ENCODE results near the gene ANGPTL3.
"Not testable (repeated sequence)": the region's sequence is repeated elsewhere in the genome, so short reads cannot be mapped to it uniquely, and the experiment has no call there.

ANGPTL3 gene, protein sequence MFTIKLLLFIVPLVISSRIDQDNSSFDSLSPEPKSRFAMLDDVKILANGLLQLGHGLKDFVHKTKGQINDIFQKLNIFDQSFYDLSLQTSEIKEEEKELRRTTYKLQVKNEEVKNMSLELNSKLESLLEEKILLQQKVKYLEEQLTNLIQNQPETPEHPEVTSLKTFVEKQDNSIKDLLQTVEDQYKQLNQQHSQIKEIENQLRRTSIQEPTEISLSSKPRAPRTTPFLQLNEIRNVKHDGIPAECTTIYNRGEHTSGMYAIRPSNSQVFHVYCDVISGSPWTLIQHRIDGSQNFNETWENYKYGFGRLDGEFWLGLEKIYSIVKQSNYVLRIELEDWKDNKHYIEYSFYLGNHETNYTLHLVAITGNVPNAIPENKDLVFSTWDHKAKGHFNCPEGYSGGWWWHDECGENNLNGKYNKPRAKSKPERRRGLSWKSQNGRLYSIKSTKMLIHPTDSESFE

DNA sequence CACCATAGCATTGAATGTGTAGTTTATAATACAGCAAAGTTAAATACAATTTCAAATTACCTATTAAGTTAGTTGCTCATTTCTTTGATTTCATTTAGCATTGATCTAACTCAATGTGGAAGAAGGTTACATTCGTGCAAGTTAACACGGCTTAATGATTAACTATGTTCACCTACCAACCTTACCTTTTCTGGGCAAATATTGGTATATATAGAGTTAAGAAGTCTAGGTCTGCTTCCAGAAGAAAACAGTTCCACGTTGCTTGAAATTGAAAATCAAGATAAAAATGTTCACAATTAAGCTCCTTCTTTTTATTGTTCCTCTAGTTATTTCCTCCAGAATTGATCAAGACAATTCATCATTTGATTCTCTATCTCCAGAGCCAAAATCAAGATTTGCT, at the start of gene ANGPTL3:
Gene ANGPTL3 (plus strand): TSS at position 240 of the 400 bp plus-strand sequence. CDS start 47 bp downstream, at position 287.
- Histone ChIP-seq H3K9me3 (ENCODE audit: low read length) (no peaks in the 10 kb centered on the region), H3K4me1 (ENCODE audit: insufficient read depth, low read length) (no peaks in the 10 kb centered on the region), H3K36me3 (ENCODE audit: insufficient read depth, low read length) (peaks cover 6% of the 10 kb centered on the region), H3K27me3 (ENCODE audit: insufficient read depth, low read length) (no peaks in the 10 kb centered on the region), H2AFZ (ENCODE audit: low read depth, low read length) (no peak within 1 kb of the TSS), H3K4me3 (ENCODE audit: low read length) (no peak within 1 kb of the TSS)

DNA sequence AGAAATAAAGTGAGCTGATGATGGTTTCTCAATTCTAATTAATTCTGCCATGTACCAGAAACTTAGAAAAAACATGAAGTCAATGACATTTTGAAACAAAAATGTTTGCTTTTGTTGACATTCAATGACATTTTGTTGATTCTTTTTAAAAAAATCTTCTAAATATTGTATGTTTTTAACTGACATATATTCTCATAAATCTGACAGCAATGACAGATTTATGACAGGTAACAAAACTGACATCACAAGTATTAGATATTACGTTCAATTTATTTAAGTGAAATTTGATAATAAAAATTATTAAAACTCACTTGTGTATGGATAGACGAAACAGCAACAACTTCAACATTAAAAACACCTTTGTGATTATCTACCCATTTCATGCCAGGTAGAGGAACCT, 36.0 kb upstream of the ANGPTL3 start:
- Histone ChIP-seq H2AFZ (ENCODE audit: low read depth, low read length) (no peak overlapping the region), H3K9me3 (ENCODE audit: low read length) (no peaks in the 10 kb centered on the region), H3K4me3 (ENCODE audit: low read length) (no peak overlapping the region), H3K27me3 (ENCODE audit: insufficient read depth, low read length) (no peaks in the 10 kb centered on the region), H3K4me1 (ENCODE audit: insufficient read depth, low read length) (no peaks in the 10 kb centered on the region), H3K36me3 (ENCODE audit: insufficient read depth, low read length) (peaks cover 38% of the 10 kb centered on the region)

DNA sequence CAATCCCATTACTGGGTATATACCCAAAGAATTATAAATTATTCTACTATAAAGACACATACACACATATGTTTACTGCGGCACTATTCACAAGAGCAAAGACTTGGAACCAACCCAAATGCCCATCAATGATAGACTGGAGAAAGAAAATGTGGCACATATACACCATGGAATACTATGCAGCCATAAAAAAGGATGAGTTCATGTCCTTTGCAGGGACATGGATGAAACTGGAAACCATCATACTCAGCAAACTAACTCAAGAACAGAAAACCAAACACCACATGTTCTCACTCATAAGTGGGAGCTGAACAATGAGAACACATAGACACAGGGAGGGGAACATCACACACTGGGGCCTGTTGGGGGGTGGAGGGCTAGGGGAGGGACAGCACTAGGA, 30.1 kb upstream of the ANGPTL3 start:
- H3K4me1 ChIP-seq (ENCODE audit: insufficient read depth, low read length); H2AFZ ChIP-seq (ENCODE audit: low read depth, low read length); H3K4me3 ChIP-seq (ENCODE audit: low read length); H3K36me3 ChIP-seq (ENCODE audit: insufficient read depth, low read length); H3K9me3 ChIP-seq (ENCODE audit: low read length); H3K27me3 ChIP-seq (ENCODE audit: insufficient read depth, low read length): not testable (repeated sequence)

DNA sequence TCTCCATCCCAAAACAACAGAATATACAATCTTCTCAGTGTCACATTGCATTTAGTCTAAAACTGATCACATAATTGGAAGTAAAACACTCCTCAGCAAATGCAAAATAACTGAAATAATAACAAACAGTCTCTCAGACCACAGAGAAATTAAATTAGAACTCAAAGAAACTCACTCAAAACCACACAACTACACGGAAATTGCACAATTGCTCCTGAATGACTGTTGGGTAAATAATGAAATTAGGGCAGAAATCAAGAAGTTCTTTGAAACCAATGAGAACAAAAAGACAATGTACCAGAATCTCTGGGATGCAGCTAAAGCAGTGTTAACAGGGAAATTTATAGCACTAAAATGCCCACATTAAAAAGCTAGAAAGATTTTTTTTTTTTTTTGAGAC, 29.4 kb upstream of the ANGPTL3 start:
- H3K36me3 ChIP-seq (ENCODE audit: insufficient read depth, low read length) = peaks cover 11% of the 10 kb centered on the region
- not testable (repeated sequence) for H3K9me3 ChIP-seq (ENCODE audit: low read length); H2AFZ ChIP-seq (ENCODE audit: low read depth, low read length); H3K4me3 ChIP-seq (ENCODE audit: low read length); H3K4me1 ChIP-seq (ENCODE audit: insufficient read depth, low read length); H3K27me3 ChIP-seq (ENCODE audit: insufficient read depth, low read length)

DNA sequence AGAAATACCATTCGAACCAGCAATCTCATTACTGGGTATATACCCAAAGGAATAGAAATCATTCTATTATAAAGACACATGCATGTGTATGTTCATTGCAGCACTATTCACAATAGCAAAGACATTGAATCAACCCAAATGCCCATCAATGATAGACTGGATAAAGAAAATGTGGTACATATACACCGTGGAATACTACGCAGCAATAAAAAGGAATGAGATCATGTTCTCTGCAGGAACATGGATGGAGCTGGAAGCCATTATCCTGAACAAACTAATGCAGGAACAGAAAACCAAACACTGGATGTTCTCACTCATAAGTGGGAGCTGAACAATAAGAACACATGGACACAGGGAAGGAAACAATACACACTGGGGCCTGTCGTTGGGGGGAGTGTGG, 25.8 kb upstream of the ANGPTL3 start:
- not testable (repeated sequence) for H3K27me3 ChIP-seq (ENCODE audit: insufficient read depth, low read length); H2AFZ ChIP-seq (ENCODE audit: low read depth, low read length); H3K9me3 ChIP-seq (ENCODE audit: low read length); H3K4me3 ChIP-seq (ENCODE audit: low read length); H3K4me1 ChIP-seq (ENCODE audit: insufficient read depth, low read length)
- peaks cover 28% of the 10 kb centered on the region for H3K36me3 ChIP-seq (ENCODE audit: insufficient read depth, low read length)

DNA sequence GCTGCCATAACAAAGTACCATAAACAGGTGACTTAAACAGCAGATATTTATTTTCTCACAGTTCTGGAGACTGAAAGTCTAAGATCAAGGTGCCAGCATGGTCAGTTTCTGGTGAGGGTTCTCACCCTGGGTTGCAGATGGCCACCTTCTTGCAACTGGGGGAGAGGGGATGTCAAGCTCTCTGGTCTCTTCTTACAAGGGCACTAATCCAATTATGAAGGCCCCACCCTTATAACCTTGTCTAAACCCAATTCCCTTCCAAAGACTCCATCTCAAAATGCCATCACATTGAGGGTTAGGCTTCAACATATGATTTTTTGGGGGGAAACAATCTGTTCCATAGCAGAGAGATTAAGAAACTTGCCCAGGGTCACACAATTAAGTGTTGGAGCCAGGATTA, 24.8 kb upstream of the ANGPTL3 start:
- Histone ChIP-seq H3K27me3 (ENCODE audit: insufficient read depth, low read length) (no peaks in the 10 kb centered on the region), H3K9me3 (ENCODE audit: low read length) (peaks cover 9% of the 10 kb centered on the region), H3K4me3 (ENCODE audit: low read length) (no peak overlapping the region), H3K4me1 (ENCODE audit: insufficient read depth, low read length) (no peaks in the 10 kb centered on the region), H2AFZ (ENCODE audit: low read depth, low read length) (no peak overlapping the region), H3K36me3 (ENCODE audit: insufficient read depth, low read length) (peaks cover 33% of the 10 kb centered on the region)

DNA sequence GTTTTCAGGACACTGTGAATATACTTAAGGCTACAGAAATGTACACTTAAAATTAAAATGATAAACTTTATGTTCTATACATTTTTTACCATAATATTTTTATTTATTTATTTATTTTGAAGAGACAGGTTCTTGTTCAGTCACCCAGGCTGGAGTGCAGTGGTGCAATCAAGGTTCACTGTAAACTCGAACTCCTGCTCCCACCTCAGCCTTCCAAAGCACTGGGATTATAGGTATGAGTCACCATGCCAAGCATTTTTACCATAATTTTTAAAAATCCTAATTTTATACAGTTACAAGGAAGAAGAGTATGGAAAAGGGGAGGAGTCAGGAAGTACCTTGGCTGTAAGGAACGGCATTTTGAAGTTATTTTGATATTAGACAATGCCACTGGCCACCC, 23.6 kb upstream of the ANGPTL3 start:
- Histone ChIP-seq H3K36me3 (ENCODE audit: insufficient read depth, low read length) (peaks cover 33% of the 10 kb centered on the region), H3K4me1 (ENCODE audit: insufficient read depth, low read length) (no peaks in the 10 kb centered on the region), H3K27me3 (ENCODE audit: insufficient read depth, low read length) (no peaks in the 10 kb centered on the region), H3K4me3 (ENCODE audit: low read length) (no peak overlapping the region), H2AFZ (ENCODE audit: low read depth, low read length) (no peak overlapping the region), H3K9me3 (ENCODE audit: low read length) (peaks cover 9% of the 10 kb centered on the region)

DNA sequence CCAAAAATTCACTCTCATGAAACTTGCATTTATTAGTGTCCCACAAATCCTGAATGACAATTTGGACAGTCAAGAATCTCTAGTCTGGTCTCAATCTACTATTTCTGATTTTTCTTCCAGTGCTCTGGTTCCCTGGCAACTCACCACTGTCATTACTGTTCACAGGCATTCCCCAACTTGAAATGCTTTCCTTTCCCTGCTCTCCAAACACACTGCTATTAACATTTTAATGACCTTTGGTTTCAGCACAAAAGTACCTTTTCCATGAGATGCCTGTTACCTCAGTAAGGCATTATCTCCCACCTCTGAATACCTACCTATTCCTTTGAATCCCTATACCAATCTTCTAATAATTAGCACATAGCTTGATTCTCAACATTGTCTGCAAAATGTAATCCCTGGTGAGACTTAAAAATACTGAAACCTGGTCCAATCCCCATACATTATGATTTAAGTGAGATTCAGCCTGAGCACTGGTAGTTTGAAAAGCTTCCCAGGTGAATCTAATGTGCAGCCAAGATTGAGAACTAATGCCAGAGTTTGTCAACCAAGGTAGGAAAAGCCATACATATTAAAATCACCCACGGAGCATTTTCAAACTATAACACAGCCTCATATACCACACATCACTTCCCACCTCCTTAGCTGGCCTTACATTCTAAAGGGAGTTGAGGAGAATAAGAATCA, 11.7 kb upstream of the ANGPTL3 start:
- H3K36me3 ChIP-seq (ENCODE audit: insufficient read depth, low read length) = peaks cover 34% of the 10 kb centered on the region
- no peak overlapping the region for H2AFZ ChIP-seq (ENCODE audit: low read depth, low read length)
- no peak overlapping the region for H3K4me3 ChIP-seq (ENCODE audit: low read length)
- H3K27me3 ChIP-seq (ENCODE audit: insufficient read depth, low read length) = no peaks in the 10 kb centered on the region
- no peaks in the 10 kb centered on the region for H3K9me3 ChIP-seq (ENCODE audit: low read length)
- no peaks in the 10 kb centered on the region for H3K4me1 ChIP-seq (ENCODE audit: insufficient read depth, low read length)

DNA sequence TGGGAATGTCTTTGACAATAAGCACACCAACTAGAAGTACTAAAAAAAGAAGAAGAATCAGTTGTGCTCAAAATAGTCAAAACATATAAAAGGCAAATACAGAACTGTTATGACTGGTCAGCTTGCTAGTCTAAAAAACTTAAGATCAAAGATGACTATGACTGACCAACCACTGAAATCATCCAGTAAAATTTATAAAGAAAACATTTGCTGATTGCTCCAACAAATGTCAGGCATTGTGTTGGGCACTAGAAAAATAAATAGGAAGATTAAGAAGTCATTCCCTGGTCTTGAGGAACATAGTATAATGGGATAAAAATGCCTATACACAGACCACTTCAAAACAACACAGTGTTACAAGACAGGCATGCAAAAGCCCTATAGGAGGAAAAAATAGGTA, 9.3 kb upstream of the ANGPTL3 start:
- no peaks in the 10 kb centered on the region for H3K27me3 ChIP-seq (ENCODE audit: insufficient read depth, low read length)
- H2AFZ ChIP-seq (ENCODE audit: low read depth, low read length) = no peak overlapping the region
- H3K9me3 ChIP-seq (ENCODE audit: low read length) = peaks cover 2% of the 10 kb centered on the region
- H3K36me3 ChIP-seq (ENCODE audit: insufficient read depth, low read length) = peaks cover 32% of the 10 kb centered on the region
- no peak overlapping the region for H3K4me3 ChIP-seq (ENCODE audit: low read length)
- no peaks in the 10 kb centered on the region for H3K4me1 ChIP-seq (ENCODE audit: insufficient read depth, low read length)

DNA sequence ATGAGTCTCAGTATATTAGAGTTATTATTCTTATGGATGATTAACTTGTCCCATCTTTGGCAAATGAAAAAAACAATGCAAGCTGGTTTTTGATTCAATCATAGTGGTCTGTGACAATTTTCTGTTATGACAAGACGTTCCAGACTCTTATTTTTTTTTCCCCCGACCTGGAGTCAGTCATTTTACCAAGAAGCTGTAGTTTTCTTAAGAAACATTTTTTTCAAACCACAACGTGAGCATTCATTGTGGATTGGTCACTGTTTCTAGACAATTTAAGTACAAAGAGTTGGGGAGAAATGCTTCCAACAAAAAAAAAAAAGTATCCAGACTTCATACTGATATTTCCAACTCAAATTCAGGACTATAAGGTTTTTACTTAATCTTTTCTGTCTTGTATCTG, 8.0 kb upstream of the ANGPTL3 start:
- H3K36me3 ChIP-seq (ENCODE audit: insufficient read depth, low read length) = peaks cover 27% of the 10 kb centered on the region
- H3K4me3 ChIP-seq (ENCODE audit: low read length) = no peak overlapping the region
- H3K27me3 ChIP-seq (ENCODE audit: insufficient read depth, low read length) = no peaks in the 10 kb centered on the region
- H3K4me1 ChIP-seq (ENCODE audit: insufficient read depth, low read length) = no peaks in the 10 kb centered on the region
- peaks cover 2% of the 10 kb centered on the region for H3K9me3 ChIP-seq (ENCODE audit: low read length)
- H2AFZ ChIP-seq (ENCODE audit: low read depth, low read length) = no peak overlapping the region

DNA sequence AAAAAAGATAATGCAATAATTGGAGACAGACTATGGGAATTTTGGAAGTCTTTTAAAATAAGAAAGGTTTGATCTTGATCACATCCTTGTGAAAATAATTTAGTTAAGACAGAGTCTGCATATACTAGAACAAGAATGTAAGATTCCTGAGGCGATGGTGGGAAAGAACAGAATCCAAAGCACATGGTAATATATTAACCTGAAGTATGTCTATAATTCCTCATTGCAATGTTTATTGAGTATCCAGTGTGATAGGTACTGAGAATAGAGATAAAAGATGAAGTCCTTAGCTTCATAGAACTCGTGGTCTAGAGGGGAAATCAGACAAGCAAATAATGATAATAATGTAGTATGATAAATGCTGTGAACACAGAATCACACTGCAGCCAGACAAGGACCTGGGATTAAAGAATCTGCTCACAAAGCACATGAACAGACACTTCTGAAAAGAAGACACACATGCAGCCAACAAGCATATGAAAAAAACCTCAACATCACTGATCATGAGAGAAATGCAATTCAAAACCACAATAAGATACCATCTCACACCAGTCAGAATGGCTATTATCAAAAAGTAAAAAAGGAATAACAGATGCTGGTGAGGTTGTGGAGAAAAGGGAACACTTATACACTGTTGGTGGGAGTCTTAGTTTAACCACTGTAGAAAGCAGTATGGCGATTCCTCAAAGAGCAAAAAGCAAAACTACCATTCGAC, 6.9 kb upstream of the ANGPTL3 start:
- Histone ChIP-seq H3K36me3 (ENCODE audit: insufficient read depth, low read length) (peaks cover 17% of the 10 kb centered on the region), H3K4me3 (ENCODE audit: low read length) (no peak overlapping the region), H3K27me3 (ENCODE audit: insufficient read depth, low read length) (no peaks in the 10 kb centered on the region)

DNA sequence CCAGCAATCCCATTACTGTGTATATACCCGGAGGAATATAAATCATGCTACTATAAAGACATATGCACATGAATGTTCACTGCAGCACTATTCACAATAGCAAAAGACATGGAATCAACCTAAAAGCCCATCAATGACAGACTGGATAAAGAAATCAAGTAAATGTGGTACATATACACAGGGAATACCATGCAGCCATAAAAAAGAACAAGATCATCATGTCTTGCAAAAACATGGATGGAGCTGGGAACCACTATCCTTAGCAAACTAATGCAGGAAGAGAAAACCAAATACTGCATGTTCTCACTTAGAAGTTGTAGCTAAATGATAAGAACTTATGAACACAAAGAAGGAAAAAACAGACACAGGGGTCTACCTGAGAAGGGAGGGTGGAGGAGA, 6.4 kb upstream of the ANGPTL3 start:
- H3K36me3 ChIP-seq (ENCODE audit: insufficient read depth, low read length) = peaks cover 12% of the 10 kb centered on the region
- peaks cover 2% of the 10 kb centered on the region for H3K9me3 ChIP-seq (ENCODE audit: low read length)
- no peak overlapping the region for H3K4me3 ChIP-seq (ENCODE audit: low read length)
- H2AFZ ChIP-seq (ENCODE audit: low read depth, low read length) = no peak overlapping the region
- no peaks in the 10 kb centered on the region for H3K4me1 ChIP-seq (ENCODE audit: insufficient read depth, low read length)
- no peaks in the 10 kb centered on the region for H3K27me3 ChIP-seq (ENCODE audit: insufficient read depth, low read length)

More for the DNA sequence above, 6.9 kb upstream of the ANGPTL3 start:
- Histone ChIP-seq H3K4me1 (ENCODE audit: insufficient read depth, low read length) (no peaks in the 10 kb centered on the region), H2AFZ (ENCODE audit: low read depth, low read length) (no peak overlapping the region), H3K9me3 (ENCODE audit: low read length) (peaks cover 2% of the 10 kb centered on the region)

DNA sequence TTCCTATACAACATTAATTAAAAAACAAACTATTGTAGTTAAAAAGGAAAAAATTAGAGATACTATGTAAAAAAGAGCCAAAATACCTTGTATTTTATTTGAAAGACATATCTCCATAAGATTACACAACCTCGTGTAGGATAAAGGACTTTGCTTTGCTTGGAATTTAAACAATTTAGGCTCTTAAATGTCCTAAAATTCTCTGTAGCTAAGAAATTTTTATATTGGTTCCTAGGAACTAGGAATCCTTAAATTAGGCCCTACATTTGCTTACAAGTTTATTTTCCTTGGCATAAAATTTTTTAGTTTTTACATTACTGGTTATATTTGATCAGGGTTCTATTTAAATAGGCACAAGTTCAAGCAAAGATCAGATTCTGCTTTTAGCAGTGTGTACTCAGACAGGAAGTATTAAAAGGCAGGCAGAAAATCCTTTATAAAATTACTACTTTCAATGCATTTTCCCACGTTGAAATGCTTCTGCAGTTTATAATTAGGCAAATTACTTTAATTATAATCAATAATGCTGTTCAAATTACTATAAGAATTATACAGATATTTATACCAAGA, 3.4 kb upstream of the ANGPTL3 start:
- Histone ChIP-seq H3K36me3 (ENCODE audit: insufficient read depth, low read length) (peaks cover 10% of the 10 kb centered on the region), H3K4me3 (ENCODE audit: low read length) (no peak overlapping the region), H3K27me3 (ENCODE audit: insufficient read depth, low read length) (no peaks in the 10 kb centered on the region), H3K9me3 (ENCODE audit: low read length) (peaks cover 2% of the 10 kb centered on the region), H2AFZ (ENCODE audit: low read depth, low read length) (no peak overlapping the region), H3K4me1 (ENCODE audit: insufficient read depth, low read length) (no peaks in the 10 kb centered on the region)
